Liver (tissue), 9 donors: ENCODE results near the gene MTM1. TPM values are rescaled to one million over a fixed set of nuclear protein-coding genes. Genes with fewer than 3 reads are reported as not detected.

Experiments
- DNase-seq: peaks from one replicate; pipeline ENCODE4 v3.0.0-alpha.2; 2017; ENCODE audit warnings: low spot score
- H3K27ac ChIP-seq, 2 donors: one replicate each; pipeline ENCODE4 v1.7.0; 2013; ENCODE audit warnings: inconsistent platforms in 2 of 2, low read length in 2 of 2, control low read depth in 1 of 2, low read depth in 1 of 2, mild to moderate bottlenecking in 1 of 2
- H3K27me3 ChIP-seq, 4 donors: one replicate each; pipeline versions ENCODE4 v1.6.1 to v1.7.0; 2013; ENCODE audit warnings: low read length in 3 of 4, inconsistent platforms in 1 of 4, mild to moderate bottlenecking in 1 of 4, moderate library complexity in 1 of 4; ENCODE audit not compliant: control insufficient read depth in 4 of 4, insufficient read depth in 4 of 4
- H3K36me3 ChIP-seq, 4 donors: one replicate each; pipeline versions ENCODE4 v1.6.1 to v1.7.0; 2013; ENCODE audit warnings: low read length in 3 of 4, mild to moderate bottlenecking in 3 of 4, low read depth in 1 of 4, moderate library complexity in 1 of 4; ENCODE audit not compliant: control insufficient read depth in 4 of 4, insufficient read depth in 3 of 4
- H3K4me1 ChIP-seq, 4 donors: one replicate each; pipeline versions ENCODE4 v1.6.1 to v1.7.0; 2013; ENCODE audit warnings: low read length in 3 of 4, mild to moderate bottlenecking in 3 of 4, moderate library complexity in 1 of 4; ENCODE audit not compliant: control insufficient read depth in 4 of 4, insufficient read depth in 4 of 4
- H3K4me3 ChIP-seq, 3 donors: one replicate each; pipeline versions ENCODE4 v1.6.1 to v1.7.0; 2013; ENCODE audit warnings: low read length in 3 of 3, control low read depth in 1 of 3, low read depth in 1 of 3, mild to moderate bottlenecking in 1 of 3
- H3K9ac ChIP-seq, 2 donors: one replicate each; pipeline ENCODE4 v1.7.0; 2013; ENCODE audit warnings: low read length in 2 of 2, mild to moderate bottlenecking in 2 of 2, moderate library complexity in 2 of 2, control low read depth in 1 of 2, low read depth in 1 of 2
- H3K9me3 ChIP-seq, 4 donors: one replicate each; pipeline versions ENCODE4 v1.6.1 to v1.7.0; 2013; ENCODE audit warnings: low read length in 3 of 4; ENCODE audit not compliant: control insufficient read depth in 4 of 4
- ATF3 ChIP-seq: IDR thresholded peaks from 2 replicates; pipeline ENCODE4 v1.6.1; 2016; ENCODE audit warnings: antibody characterized with exemption
- CTCF ChIP-seq: fragments of 150-350 bp; IDR thresholded peaks from 2 replicates; pipeline ENCODE4 v1.5.1; 2017; ENCODE audit warnings: improper control_type of control experiment, low read depth, low read length; ENCODE audit not compliant: missing input control
- EGR1 ChIP-seq, 2 donors: IDR thresholded peaks; 2 replicates each; pipeline ENCODE4 v1.6.1; 2016 to 2018; ENCODE audit warnings: antibody characterized with exemption in 2 of 2, low read depth in 2 of 2
- FOXA1 ChIP-seq: IDR thresholded peaks from 2 replicates; pipeline ENCODE4 v1.6.1; 2016; ENCODE audit warnings: antibody characterized with exemption
- FOXA2 ChIP-seq: IDR thresholded peaks from 2 replicates; pipeline ENCODE4 v1.6.1; 2016; ENCODE audit warnings: antibody characterized with exemption
- GABPA ChIP-seq, 2 donors: IDR thresholded peaks in 1 of 2; conservative IDR thresholded peaks in 1 of 2; 2 replicates each; pipeline ENCODE4 v1.6.1; 2016; ENCODE audit warnings: antibody characterized with exemption in 2 of 2, mild to moderate bottlenecking in 1 of 2, moderate library complexity in 1 of 2
- HNF4A ChIP-seq, 2 donors: conservative IDR thresholded peaks; 2 replicates each; pipeline ENCODE4 v1.6.1; 2016; ENCODE audit warnings: antibody characterized with exemption in 2 of 2, mild to moderate bottlenecking in 2 of 2
- JUND ChIP-seq, 2 donors: IDR thresholded peaks; 2 replicates each; pipeline ENCODE4 v1.6.1; 2016; ENCODE audit warnings: antibody characterized with exemption in 2 of 2
- MAX ChIP-seq: IDR thresholded peaks from 2 replicates; pipeline ENCODE4 v1.6.1; 2016; ENCODE audit warnings: antibody characterized with exemption
- NR2F2 ChIP-seq: IDR thresholded peaks from 2 replicates; pipeline ENCODE4 v1.6.1; 2016; ENCODE audit warnings: antibody characterized with exemption
- RAD21 ChIP-seq, 2 donors: IDR thresholded peaks; 2 replicates each; pipeline ENCODE4 v1.6.1; 2016; ENCODE audit warnings: antibody characterized with exemption in 2 of 2, mild to moderate bottlenecking in 2 of 2
- REST ChIP-seq: IDR thresholded peaks from 2 replicates; pipeline ENCODE4 v1.6.1; 2016; ENCODE audit warnings: antibody characterized with exemption, mild to moderate bottlenecking
- RXRA ChIP-seq, 2 donors: IDR thresholded peaks; 2 replicates each; pipeline ENCODE4 v1.6.1; 2017 to 2018; ENCODE audit warnings: antibody characterized with exemption in 2 of 2, mild to moderate bottlenecking in 1 of 2
- SP1 ChIP-seq: IDR thresholded peaks from 2 replicates; pipeline ENCODE4 v1.6.1; 2018; ENCODE audit warnings: antibody characterized with exemption, mild to moderate bottlenecking
- TAF1 ChIP-seq: conservative IDR thresholded peaks from 2 replicates; pipeline ENCODE4 v1.6.1; 2016; ENCODE audit warnings: antibody characterized with exemption, mild to moderate bottlenecking
- YY1 ChIP-seq: IDR thresholded peaks from 2 replicates; pipeline ENCODE4 v1.6.1; 2016; ENCODE audit warnings: antibody characterized with exemption, mild to moderate bottlenecking
- ZBTB33 ChIP-seq: IDR thresholded peaks from 2 replicates; pipeline ENCODE4 v1.6.1; 2016; ENCODE audit warnings: antibody characterized with exemption
- WGBS: extraction: QIAGEN DNeasy Blood & Tissue Kit; methylation state at CpG from one replicate; pipeline ENCODE4 v1.1.7; 2013; 5-methylcytosine and 5-hydroxymethylcytosine counted together
- polyA plus RNA-seq, 2 donors: library from polyadenylated mRNA; stranded (reverse) in 1 of 2; unstranded in 1 of 2; fragments of 200-250 nt in 1 of 2; fragments of >200 nt in 1 of 2; fragmentation: Nextera tagmentation in 1 of 2; extraction: Ambion mirVana in 1 of 2; gene quantifications; one replicate each; pipeline versions ENCODE4 v1.2.1 to v1.2.3, GENCODE V29; 2013 to 2015
- total RNA-seq, 2 donors: library from RNA; depleted of rRNA; stranded (reverse); fragments of >200 nt; gene quantifications; one replicate each; pipeline ENCODE4 v1.2.3, GENCODE V29; 2014
- donor health status: healthy.
- donor health status: healthy.
- donor health status: healthy.
- donor health status: healthy.
- donor health status: healthy.

The MTM1 gene
- total and polyA plus RNA-seq, 4 donors = 5.9 to 21.2 (median 11.4) TPM

- WGBS = 74% methylated on average over 1 of the region's 1 CpG
- no peak for TF ChIP-seq JUND (IDR thresholded peaks at IDR 0.05)
- TF ChIP-seq EGR1 (IDR thresholded peaks at IDR 0.05; ENCODE audit: low read depth in 2 of 2) = no peak
- no peak for TF ChIP-seq SP1
- no peak for TF ChIP-seq HNF4A (conservative IDR thresholded peaks at IDR 0.05)
These were observed 26.2 kb downstream of the MTM1 start for GRCh38 chrX:150594584-150594983.

GRCh38 chrX:150599226-150599625 is 30.8 kb downstream of the MTM1 start:
- H3K27me3 ChIP-seq = no peaks in the 10 kb centered on the region
- no peak overlapping the region for H3K27ac ChIP-seq
- H3K9me3 ChIP-seq = no peaks in the 10 kb centered on the region
- DNase-seq = no peak
- TF ChIP-seq GABPA (IDR thresholded peaks at IDR 0.05 in 1 of 2, conservative IDR thresholded peaks at IDR 0.05 in 1 of 2) = no peak
- no peak for TF ChIP-seq RXRA (IDR thresholded peaks at IDR 0.05)
- no peak for TF ChIP-seq ATF3
- TF ChIP-seq NR2F2 = no peak
- no peak for TF ChIP-seq ZBTB33
- TF ChIP-seq CTCF = no peak
- no peak for TF ChIP-seq RAD21 (IDR thresholded peaks at IDR 0.05)
- no peak for TF ChIP-seq YY1
- TF ChIP-seq HNF4A (conservative IDR thresholded peaks at IDR 0.05) = no peak
- no peak for TF ChIP-seq MAX
- TF ChIP-seq FOXA1 = no peak
- TF ChIP-seq SP1 = no peak
- no peak for TF ChIP-seq JUND (IDR thresholded peaks at IDR 0.05)
- TF ChIP-seq EGR1 (IDR thresholded peaks at IDR 0.05; ENCODE audit: low read depth in 2 of 2) = no peak
- TF ChIP-seq REST = no peak
- no peak for TF ChIP-seq FOXA2
- no peak for TF ChIP-seq TAF1
- H3K9ac ChIP-seq = no peak overlapping the region
- peaks cover 0 to 16% (median 9%) of the 10 kb centered on the region in 4 donors for H3K36me3 ChIP-seq
- no peak overlapping the region for H3K4me3 ChIP-seq
- no peaks in the 10 kb centered on the region for H3K4me1 ChIP-seq
- WGBS = 89% methylated on average over 1 of the region's 1 CpG

More at GRCh38 chrX:150594584-150594983, 26.2 kb downstream of the MTM1 start:
- no peak for DNase-seq
- H3K36me3 ChIP-seq = peaks cover 3 to 6% (median 4%) of the 10 kb centered on the region in 4 donors
- H3K9ac ChIP-seq = no peak overlapping the region
- H3K27ac ChIP-seq = no peak overlapping the region
- H3K4me3 ChIP-seq = no peak overlapping the region
- H3K4me1 ChIP-seq = peaks cover 0 to 7% (median under 1%) of the 10 kb centered on the region in 4 donors
- H3K27me3 ChIP-seq = no peaks in the 10 kb centered on the region
- no peaks in the 10 kb centered on the region for H3K9me3 ChIP-seq
